Stimulated activated CD4-positive, alpha-beta T cell treated with anti-CD3 and anti-CD28 coated beads, Interleukin-15, amount 100 ng/mL, for 24 hours (primary cell): Measurements from ENCODE around the gene SLC30A9.

Source experiments
- DNase-seq: peaks from one replicate; pipeline ENCODE4 v3.0.0-alpha.2; 2020

Gene SLC30A9

DNA sequence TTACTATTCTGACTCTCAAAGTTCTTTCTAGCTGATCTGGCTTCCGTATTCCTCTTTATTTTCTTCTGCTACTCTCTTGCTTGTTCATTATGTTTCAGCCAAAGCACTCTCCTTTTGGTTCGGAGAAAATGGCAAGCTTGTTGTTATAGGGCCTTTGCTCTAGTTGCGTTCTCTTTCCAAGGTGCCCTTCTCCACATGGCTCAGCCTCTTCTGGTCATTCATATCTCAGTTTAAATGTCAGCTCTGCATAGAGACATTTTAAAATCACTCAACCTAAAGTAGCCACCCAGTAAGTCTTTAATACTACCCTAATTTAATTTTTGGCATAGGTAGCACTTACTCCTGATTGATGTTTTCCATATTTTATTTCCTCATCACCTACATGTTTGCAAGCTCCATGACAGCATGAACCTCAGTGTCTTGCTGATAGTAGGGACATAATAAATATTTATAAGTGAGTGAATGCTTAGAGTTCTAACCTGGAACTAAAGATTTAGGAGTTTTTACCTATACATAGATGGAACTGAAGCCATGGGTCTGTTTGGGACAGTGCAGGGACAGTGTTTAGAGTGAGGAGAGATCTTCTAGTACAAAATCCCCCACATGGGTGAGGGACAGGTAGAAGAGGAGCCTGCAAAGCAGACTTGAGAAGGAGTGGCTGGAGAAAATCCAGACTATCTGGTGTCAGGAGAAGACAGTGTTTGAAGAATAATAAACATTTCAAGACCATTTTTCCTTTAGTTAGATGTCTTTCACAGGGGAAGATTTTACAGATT, 17.9 kb downstream of the SLC30A9 start:
- no peak for DNase-seq

DNA sequence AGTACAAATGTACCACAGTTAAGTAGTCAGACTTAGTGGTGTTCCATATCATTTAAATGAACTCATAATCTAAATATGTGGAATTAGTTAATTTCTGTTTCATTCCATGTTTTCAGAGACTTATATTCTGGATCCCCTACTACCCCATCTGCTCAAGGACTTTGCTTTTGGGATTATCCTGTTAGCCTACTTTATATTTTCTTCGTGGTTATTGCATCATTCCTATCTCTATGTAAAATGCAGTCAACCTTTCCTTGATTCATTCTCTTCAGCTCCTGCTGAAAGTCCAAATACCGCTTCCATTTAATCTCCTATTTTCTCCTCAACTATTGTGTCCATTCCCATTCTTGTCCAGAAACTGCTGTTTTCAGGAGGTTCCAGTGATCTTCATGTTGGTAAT, 25.1 kb downstream of the SLC30A9 start:
- DNase-seq, result no peak

DNA sequence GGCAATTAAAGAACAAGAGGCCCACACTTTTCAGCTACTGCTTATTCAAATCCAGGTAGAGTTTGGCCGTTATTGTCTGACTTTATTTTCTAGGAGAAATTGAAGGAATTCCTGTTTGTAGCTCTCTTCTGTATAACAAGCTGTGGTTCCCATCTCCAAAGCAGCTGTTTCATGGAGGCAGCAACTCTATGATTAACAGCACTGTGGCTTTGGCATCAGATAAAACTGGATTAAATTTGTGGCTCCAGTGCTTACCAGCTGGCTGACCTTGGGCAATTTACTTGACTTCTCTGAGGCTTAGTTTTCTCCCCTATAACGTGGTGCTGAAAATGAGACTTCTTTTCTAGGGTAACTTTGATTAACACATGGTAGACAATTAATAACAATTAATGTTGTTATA, 28.1 kb downstream of the SLC30A9 start:
- no peak for DNase-seq

DNA sequence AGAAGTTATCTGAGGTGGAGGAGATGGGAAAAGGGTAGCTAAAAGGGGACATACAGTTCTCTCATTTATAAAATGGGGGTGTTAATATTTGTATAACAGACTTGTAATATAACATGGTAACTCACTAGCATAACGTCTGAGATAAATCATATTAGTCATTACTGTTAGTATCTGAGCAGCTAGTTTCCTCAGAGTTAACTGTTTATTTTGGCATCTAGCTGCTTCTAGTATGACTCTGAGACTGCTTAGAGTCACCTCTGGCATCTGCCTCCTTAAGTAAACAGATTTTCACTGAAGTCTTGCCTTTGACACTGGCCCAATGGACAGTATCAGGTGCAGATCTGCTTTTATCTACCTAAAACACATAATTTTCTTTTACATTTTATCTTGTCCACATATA, 58.1 kb downstream of the SLC30A9 start:
- no peak for DNase-seq

DNA sequence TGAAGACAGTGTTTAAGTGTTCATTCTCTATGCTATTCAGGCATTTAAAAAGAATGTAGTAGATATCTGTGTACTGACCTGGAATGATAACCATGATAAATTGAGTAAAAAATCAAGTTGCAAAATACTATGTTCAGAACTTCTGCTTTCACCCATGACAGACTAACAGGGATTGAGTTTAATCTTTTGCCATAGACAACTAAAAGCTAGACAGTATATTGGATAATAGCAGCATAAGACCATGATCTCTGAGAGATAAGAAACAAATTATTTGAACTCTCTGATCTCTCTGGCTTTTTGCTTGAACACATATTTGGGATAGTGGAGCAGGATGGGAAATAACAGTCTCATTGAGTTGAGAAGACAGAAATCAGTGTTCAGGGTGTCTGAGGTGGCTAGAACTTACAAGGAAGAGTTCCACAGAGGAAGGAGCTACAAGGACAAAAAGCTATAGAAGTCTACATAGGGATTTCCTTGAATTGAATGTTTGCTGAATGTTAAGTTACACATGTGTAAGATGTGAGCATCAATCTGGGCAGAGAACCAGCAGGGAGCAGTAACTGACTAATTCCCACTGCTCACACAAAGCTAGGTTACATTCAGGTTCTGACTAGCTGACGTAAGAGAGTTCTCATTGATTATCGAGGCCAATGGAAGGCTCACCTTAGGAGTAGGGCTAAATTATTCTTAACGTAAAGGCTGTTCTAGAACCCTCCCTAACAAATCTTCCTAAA, 60.4 kb downstream of the SLC30A9 start:
- no peak for DNase-seq

- no peak for DNase-seq
These were observed 76.1 kb downstream of the SLC30A9 start for GRCh38 chr4:42066402-42066801.

- no peak for DNase-seq
These were observed 76.9 kb downstream of the SLC30A9 start for GRCh38 chr4:42067264-42067663.

- no peak for DNase-seq
These were observed 80.1 kb downstream of the SLC30A9 start for GRCh38 chr4:42070463-42070862.

- no peak for DNase-seq
These were observed 84.0 kb downstream of the SLC30A9 start for GRCh38 chr4:42074294-42074693.

DNA sequence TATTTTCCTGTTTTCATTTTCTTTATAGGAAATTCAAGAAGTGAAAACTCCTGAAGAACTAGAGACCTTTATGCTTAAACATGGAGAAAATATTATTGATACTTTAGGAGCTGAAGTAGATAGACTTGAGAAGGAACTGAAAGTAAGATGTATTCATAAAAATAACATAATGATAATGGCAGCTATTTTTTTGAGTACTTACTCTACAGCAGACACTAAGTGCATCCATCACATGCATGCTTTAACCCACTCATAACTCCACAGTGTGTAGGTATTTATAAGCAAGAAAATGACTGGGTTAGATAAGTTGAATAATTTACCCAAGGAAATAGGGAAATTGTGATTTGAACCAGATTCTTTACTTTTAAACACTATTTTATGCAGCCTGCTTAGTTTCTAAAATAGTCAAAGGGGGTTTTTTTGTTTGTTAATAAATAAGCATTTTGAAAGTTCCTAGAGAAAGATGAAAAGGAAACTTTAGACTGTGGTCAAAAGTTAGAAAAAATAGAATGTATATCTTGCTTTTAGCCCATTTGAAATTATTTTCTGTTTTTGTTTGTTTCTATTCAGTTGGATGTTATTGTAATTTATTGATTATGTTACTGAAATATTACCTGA, 88.0 kb downstream of the SLC30A9 start:
- no peak for DNase-seq

DNA sequence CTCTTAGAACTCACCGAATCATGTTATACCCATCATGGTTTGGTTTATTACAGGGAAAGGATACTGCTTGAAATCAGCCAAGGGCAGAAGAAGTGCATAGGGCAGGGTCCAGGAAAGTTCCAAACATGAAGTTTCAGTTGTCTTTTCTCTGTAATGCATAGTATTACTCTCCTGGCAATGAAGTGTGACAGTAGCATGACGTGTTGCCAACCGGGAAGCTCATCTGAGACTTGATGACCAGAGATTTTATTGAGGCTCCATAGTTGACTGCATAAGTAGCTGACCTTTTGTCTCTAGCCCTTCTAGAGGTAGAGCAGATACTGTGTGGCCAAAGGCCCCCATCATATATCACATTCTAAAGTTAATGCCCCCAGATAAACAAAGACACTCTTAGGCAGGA, 90.0 kb downstream of the SLC30A9 start:
- DNase-seq, result no peak

DNA sequence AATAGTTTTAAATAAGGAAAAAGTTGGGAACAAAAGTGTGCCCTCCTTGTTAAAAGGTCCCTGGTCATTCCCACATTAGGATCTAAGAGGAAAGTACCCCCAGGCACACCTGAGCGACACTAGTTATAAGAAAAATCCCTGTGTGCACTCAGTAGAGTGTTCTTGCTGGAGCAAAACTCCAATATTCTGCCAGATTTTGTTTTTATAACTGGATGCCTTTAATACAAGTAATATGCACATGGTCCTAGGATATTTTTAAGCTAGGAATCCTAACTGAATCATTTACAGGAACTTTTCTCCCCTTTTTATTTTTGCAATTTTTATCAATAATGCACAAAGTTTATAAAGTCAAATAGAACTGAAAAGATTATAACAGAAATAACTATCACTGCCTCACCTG, 93.5 kb downstream of the SLC30A9 start:
- no peak for DNase-seq

GRCh38 chr4:42088386-42088785, 98.1 kb downstream of the SLC30A9 start:
- DNase-seq, result no peak

- DNase-seq, result no peak
These were observed 111.2 kb downstream of the SLC30A9 start for GRCh38 chr4:42101446-42101975.

DNA sequence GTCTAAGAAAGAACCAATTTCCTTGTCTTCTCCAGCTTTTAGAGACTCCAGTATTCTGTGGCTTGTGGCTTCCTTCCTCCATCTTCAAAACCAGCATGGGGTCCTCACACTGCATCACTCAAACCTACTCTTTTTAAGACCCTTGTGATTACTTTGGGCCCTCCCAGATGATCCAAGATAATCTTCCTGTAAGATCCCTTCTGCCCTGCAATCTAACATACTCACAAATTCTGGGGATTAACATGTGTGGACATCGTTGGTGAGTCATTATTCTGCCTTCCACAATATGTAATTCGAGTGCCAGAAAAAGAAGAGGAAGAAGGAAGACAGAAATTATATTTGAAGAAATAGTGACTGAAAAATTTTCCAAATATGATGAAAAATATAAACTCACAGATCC, 114.2 kb downstream of the SLC30A9 start:
- no peak for DNase-seq

DNA sequence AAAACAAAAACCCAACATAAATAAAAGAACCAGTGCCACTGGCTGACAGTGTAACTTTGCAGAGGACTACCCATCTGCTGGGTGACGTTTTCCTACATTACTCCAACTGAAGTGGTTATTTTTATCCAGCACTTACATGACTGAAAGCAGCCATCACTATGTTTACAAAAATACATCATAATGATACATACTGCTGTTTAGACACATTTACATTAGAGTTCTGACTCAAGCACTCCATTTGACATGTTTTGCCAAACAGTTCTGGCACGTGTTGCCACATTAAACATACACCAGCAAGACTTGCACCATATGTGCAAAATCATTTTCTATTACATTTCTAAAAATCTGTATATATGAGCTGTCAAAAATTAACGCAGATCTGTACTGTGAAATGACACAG, 122.5 kb downstream of the SLC30A9 start:
- DNase-seq, result no peak

- DNase-seq, result no peak
These were observed 129.6 kb downstream of the SLC30A9 start for GRCh38 chr4:42119886-42120285.

DNA sequence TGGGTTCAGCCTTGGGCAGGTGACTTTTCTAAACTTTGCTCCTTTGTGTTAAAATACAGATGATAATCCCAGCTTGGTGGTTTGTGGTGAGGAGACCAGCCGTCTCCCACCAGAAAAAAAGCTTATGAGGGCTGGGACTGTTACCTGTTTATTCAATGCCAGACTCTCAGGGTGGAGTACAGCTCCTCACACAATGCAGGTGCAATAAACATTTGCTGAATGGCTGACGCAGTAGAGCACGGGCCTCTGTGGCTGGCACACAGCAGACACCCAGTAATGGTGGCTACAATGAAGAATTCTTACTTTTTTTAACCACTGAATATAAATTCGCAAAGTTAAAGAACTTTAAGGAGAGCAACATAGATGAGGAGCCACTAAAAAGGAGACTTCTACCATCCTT, 131.9 kb downstream of the SLC30A9 start:
- DNase-seq, result no peak

- no peak for DNase-seq
These were observed 132.8 kb downstream of the SLC30A9 start for GRCh38 chr4:42123071-42123644.

GRCh38 chr4:42132099-42132498, 141.8 kb downstream of the SLC30A9 start:
- DNase-seq, result no peak

DNA sequence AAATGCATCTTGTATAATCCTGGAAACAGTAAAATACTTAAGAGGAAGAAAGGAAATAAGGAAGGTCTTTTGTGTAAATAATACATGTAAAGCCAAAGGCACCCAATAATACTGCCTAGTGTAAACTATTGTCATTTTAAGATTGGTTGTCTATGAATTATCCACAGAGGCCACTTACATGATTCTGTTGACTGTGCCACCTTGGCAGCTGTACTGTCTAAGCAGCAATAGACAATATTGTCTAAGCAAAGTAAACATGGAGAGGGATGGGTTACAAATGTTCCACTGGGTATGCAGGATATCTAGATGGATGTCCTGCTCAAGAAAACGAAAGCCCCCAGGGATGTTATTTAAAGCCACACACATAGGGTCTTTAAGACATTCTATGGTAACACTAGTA, 142.7 kb downstream of the SLC30A9 start:
- DNase-seq, result no peak

DNA sequence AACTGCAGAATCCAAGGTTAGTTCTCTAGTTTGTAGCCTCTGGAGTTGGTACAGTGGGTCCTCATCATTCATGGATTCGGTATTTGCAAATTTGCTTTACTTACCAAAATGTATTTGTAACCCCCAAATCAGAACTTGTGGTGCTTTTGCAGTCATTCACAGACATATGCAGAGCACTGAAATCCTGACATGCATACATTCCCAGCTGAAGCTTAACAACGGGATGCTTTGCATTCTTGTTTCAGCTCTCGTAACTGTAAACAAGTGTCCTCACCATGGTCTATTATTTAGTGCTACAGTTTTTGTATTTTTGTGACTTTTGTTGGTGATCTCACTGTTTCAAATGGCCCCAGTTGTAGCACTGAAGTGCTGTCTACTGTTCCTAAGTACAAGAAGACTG, 146.0 kb downstream of the SLC30A9 start:
- no peak for DNase-seq
